ENCODE measurements around the gene RHEX. TPM values are rescaled to one million over a fixed set of nuclear protein-coding genes. Genes with fewer than 3 reads are reported as not detected.

RHEX gene
- total RNA-seq, 1 donor from 2014 or later, result not detected

GRCh38 chr1:206142011-206142410, 89.0 kb downstream of the RHEX start:
- no peak for TF ChIP-seq CTCF (IDR thresholded peaks at IDR 0.05)
- DNase-seq (ENCODE audit: low spot score), result no peak
- H3K27ac Mint-ChIP-seq (ENCODE audit: unreplicated experiment), result no peak overlapping the region
- peaks cover 9% of the 10 kb centered on the region for H3K9me3 Mint-ChIP-seq (ENCODE audit: low read depth)
- H3K27me3 Mint-ChIP-seq (ENCODE audit: low read depth), result peaks cover 45% of the 10 kb centered on the region
- H3K36me3 Mint-ChIP-seq (ENCODE audit: low read depth), result peaks cover 5% of the 10 kb centered on the region
- no peak overlapping the region for H3K4me3 Mint-ChIP-seq (ENCODE audit: unreplicated experiment)
- no peaks in the 10 kb centered on the region for H3K4me1 Mint-ChIP-seq (ENCODE audit: low read depth)

GRCh38 chr1:206142770-206143169, 89.8 kb downstream of the RHEX start:
- peaks cover 9% of the 10 kb centered on the region for H3K9me3 Mint-ChIP-seq (ENCODE audit: low read depth)
- no peaks in the 10 kb centered on the region for H3K4me1 Mint-ChIP-seq (ENCODE audit: low read depth)
- TF ChIP-seq CTCF (IDR thresholded peaks at IDR 0.05), result no peak
- peaks cover 45% of the 10 kb centered on the region for H3K27me3 Mint-ChIP-seq (ENCODE audit: low read depth)
- no peak for DNase-seq (ENCODE audit: low spot score)
- H3K4me3 Mint-ChIP-seq (ENCODE audit: unreplicated experiment), result no peak overlapping the region
- peaks cover 5% of the 10 kb centered on the region for H3K36me3 Mint-ChIP-seq (ENCODE audit: low read depth)
- H3K27ac Mint-ChIP-seq (ENCODE audit: unreplicated experiment), result no peak overlapping the region

- Mint-ChIP-seq H3K4me1 (ENCODE audit: low read depth) (no peaks in the 10 kb centered on the region), H3K27ac (ENCODE audit: unreplicated experiment) (no peak overlapping the region), H3K9me3 (ENCODE audit: low read depth) (peaks cover 11% of the 10 kb centered on the region), H3K4me3 (ENCODE audit: unreplicated experiment) (no peak overlapping the region), H3K36me3 (ENCODE audit: low read depth) (peaks cover 3% of the 10 kb centered on the region), H3K27me3 (ENCODE audit: low read depth) (peaks cover 41% of the 10 kb centered on the region)
- TF ChIP-seq CTCF (IDR thresholded peaks at IDR 0.05), result no peak
- DNase-seq (ENCODE audit: low spot score), result no peak
Measured at GRCh38 chr1:206143537-206144172, 90.7 kb downstream of the RHEX start.

- Mint-ChIP-seq H3K9me3 (ENCODE audit: low read depth) (peaks cover 11% of the 10 kb centered on the region), H3K27me3 (ENCODE audit: low read depth) (peaks cover 36% of the 10 kb centered on the region), H3K4me1 (ENCODE audit: low read depth) (no peaks in the 10 kb centered on the region), H3K4me3 (ENCODE audit: unreplicated experiment) (no peak overlapping the region), H3K36me3 (ENCODE audit: low read depth) (peaks cover 3% of the 10 kb centered on the region), H3K27ac (ENCODE audit: unreplicated experiment) (no peak overlapping the region)
- TF ChIP-seq CTCF (IDR thresholded peaks at IDR 0.05), result no peak
- no peak for DNase-seq (ENCODE audit: low spot score)
Measured at GRCh38 chr1:206144605-206145004, 91.6 kb downstream of the RHEX start.

- Mint-ChIP-seq H3K9me3 (ENCODE audit: low read depth) (peaks cover 7% of the 10 kb centered on the region), H3K27ac (ENCODE audit: unreplicated experiment) (no peak overlapping the region), H3K4me1 (ENCODE audit: low read depth) (no peaks in the 10 kb centered on the region), H3K4me3 (ENCODE audit: unreplicated experiment) (no peak overlapping the region), H3K36me3 (ENCODE audit: low read depth) (no peaks in the 10 kb centered on the region), H3K27me3 (ENCODE audit: low read depth) (peaks cover 24% of the 10 kb centered on the region)
- no peak for TF ChIP-seq CTCF (IDR thresholded peaks at IDR 0.05)
- no peak for DNase-seq (ENCODE audit: low spot score)
Measured at GRCh38 chr1:206145771-206146290, 92.9 kb downstream of the RHEX start.

Other genes starting within 250 kb of the RHEX start
- 21.8 to 23.6 TPM (median 23.5 TPM) in 3 replicates for gene SLC41A1, start 240.0 kb upstream of the RHEX start, total RNA-seq
- not detected in 3 replicates for gene PM20D1, start 203.0 kb upstream of the RHEX start, total RNA-seq
- gene SLC26A9, start 109.7 kb upstream of the RHEX start, total RNA-seq, result not detected in 3 replicates
- gene RAB7B, start 49.8 kb upstream of the RHEX start, total RNA-seq, result 3.5 to 4.5 TPM (median 4.4 TPM) in 3 replicates
- not detected in 3 replicates for gene CTSE, start 29.3 kb upstream of the RHEX start, total RNA-seq
- gene AVPR1B, start 64.2 kb downstream of the RHEX start, total RNA-seq, result not detected in 3 replicates
- gene FAM72A, start 149.7 kb downstream of the RHEX start, total RNA-seq, result 1.9 to 3.3 TPM (median 2.3 TPM) in 3 replicates
- gene SRGAP2, start 150.4 kb downstream of the RHEX start, total RNA-seq, result 43.0 to 65.2 TPM (median 50.4 TPM) in 3 replicates

Data from chondrocyte (in vitro differentiated cells).